ENCODE results near the gene RNASE12.

The RNASE12 gene

DNA sequence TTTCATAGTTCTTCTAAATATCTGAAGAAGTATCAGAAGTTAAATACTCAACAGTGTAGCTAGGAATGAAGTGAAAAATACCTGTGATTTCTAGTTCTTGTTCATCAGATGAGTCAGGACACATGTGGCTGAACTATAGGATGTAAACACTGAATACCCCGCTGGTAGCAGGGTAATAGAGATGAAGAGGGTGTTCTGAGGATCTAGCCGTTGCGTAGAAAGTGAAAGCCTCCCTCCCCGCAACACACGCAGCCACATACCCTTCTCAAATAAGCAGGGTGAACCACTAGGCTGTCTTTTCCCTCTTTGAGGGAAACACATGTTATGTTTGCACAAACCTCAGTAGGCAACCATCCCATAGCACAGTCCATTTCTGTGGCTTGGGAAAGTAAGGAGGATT, 16.4 kb upstream of the RNASE12 start:
- DNase-seq (ENCODE audit: low read depth), result no peak
- H3K4me3 ChIP-seq (ENCODE audit: low read length), result no peak overlapping the region
- TF ChIP-seq, protein P1, sequence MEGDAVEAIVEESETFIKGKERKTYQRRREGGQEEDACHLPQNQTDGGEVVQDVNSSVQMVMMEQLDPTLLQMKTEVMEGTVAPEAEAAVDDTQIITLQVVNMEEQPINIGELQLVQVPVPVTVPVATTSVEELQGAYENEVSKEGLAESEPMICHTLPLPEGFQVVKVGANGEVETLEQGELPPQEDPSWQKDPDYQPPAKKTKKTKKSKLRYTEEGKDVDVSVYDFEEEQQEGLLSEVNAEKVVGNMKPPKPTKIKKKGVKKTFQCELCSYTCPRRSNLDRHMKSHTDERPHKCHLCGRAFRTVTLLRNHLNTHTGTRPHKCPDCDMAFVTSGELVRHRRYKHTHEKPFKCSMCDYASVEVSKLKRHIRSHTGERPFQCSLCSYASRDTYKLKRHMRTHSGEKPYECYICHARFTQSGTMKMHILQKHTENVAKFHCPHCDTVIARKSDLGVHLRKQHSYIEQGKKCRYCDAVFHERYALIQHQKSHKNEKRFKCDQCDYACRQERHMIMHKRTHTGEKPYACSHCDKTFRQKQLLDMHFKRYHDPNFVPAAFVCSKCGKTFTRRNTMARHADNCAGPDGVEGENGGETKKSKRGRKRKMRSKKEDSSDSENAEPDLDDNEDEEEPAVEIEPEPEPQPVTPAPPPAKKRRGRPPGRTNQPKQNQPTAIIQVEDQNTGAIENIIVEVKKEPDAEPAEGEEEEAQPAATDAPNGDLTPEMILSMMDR (IDR thresholded peaks at IDR 0.05; ENCODE audit: insufficient read depth, low read depth, low read length, missing control alignments), result no peak

DNA sequence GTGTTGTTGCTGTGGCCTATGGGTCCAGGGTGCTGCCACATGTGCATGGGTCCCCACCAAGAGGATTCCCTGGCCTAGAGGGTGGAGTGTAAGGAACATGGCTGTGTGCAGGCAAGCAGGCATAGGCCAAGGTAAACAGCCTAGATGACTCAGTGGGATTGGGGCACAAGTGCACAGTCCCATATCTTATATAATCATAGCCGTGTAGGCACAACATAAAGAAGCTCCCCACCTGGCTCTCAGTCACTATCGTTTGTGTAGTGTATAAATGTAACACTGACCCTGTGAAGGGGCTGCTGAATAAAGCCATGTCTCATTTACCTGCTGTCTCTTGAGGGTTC, 15.7 kb upstream of the RNASE12 start:
- H3K4me3 ChIP-seq (ENCODE audit: low read length), result no peak overlapping the region
- peak; percentile 25 for DNase-seq (ENCODE audit: low read depth)
- TF ChIP-seq, protein P1 (IDR thresholded peaks at IDR 0.05; ENCODE audit: insufficient read depth, low read depth, low read length, missing control alignments), result no peak

DNA sequence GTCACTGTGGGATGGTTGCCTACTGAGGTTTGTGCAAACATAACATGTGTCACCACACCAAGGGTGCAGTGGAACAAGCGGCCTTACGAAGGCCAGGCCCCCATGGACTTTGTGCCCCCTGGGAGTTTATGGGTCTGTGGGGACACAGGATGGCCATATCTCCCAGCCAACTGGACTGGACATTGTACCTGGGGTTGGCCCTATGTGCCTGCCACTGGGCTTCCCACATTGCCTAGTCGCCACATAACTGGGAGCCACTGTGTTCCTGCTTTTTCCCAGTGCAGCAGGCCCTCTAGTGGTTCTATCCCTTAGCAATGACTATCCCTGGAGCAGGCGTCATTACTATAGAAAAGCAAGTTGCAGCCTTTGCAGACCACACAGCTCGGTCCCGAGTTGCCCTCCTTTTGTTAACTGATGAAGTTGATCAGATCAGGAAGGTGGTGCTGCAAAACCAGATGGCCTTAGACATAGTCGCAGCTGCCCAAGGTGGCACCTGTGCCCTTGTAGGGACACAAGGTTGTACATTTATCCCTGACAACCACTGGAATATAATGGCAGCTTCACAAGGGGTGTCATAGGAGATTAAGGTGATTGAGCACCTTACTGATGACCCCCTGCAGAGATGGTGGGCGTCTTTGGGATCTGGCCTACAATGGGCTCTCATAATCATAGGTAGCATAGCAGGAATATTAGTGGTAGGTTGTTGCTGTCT, 15.2 kb upstream of the RNASE12 start:
- peak; percentile 69 for DNase-seq (ENCODE audit: low read depth)
- no peak overlapping the region for H3K4me3 ChIP-seq (ENCODE audit: low read length)
- TF ChIP-seq, protein P1 (IDR thresholded peaks at IDR 0.05; ENCODE audit: insufficient read depth, low read depth, low read length, missing control alignments), result peak; percentile 81

DNA sequence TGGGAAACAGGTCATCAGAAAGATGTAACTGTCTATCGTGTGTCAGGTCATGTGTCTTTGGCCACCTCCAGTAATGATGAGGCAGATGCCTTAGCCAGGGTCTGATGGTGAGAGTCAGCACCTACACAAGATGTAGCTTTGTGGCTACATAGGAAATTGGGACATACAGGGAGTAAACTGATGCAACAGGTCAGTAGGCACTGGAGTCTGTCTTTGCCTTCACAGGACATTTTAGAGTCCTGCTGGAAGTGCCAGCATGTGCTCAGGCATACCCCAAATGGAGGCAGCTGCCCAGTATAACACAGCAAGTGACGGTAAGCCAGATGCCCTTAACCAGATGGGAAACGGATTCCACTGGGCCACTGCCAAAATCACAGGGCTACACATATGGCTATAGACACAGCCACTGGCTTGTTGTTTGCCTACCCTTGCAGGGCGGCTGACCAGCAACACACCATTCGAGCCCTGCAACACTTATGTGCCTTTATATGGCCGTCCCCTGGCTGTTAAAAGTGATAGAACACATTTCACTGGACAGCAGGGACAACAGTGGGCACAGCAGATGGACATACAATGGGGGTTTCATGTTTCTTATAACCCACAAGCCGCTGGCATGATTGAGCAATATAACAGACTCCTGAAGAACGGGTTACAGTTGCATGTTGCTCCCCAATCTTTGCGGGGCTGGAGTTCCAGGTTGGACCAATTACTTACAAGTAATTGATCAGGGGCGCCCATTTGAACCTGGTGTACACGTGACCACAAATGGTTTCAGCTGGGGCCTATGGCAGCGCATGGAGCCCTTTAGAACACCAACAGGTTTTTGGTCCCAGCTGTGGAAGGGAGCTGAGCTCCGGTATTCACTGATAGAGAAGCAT, 12.9 kb upstream of the RNASE12 start:
- no peak overlapping the region for H3K4me3 ChIP-seq (ENCODE audit: low read length)
- TF ChIP-seq, protein P1 (IDR thresholded peaks at IDR 0.05; ENCODE audit: insufficient read depth, low read depth, low read length, missing control alignments), result no peak
- DNase-seq (ENCODE audit: low read depth), result no peak

DNA sequence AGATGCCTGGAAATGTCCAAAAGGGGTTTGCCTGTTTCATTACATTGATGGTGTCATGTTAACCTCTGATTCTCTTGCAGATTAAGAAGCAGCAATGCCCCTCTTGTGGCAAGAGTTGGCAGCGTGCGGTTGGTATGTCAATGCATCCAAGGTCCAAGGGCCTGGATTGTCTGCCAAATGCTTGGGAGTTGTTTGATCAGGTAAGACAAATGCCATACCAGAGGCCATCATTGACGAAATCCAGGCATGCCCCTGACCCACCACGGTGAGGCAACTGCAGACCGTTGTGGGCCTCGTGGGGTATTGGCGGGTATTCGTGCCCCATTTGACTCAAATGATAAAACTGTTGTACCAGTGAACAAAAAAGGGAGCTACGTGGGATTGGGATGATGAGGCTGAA, 11.4 kb upstream of the RNASE12 start:
- no peak for DNase-seq (ENCODE audit: low read depth)
- TF ChIP-seq, protein P1 (IDR thresholded peaks at IDR 0.05; ENCODE audit: insufficient read depth, low read depth, low read length, missing control alignments), result no peak
- H3K4me3 ChIP-seq (ENCODE audit: low read length), result no peak overlapping the region

DNA sequence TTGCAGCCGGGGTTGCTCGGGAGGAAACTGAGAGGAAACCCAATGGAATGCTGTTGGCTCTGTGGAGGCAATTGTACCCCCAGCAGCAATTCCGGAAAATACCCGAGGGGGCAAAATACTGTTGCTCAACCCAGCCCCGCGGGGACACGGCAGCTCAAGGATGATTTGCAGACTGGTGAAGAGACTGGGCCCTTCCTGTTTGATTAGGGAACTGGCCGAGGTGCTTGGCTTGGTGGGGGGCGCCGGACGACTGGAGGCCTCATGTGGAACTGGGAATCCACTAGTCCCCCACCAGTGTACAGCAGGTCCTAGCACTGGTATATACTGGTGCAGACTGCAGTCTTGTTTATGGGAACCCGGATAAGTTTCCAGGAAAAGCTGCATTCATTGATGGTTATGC, 10.3 kb upstream of the RNASE12 start:
- TF ChIP-seq, protein P1 (IDR thresholded peaks at IDR 0.05; ENCODE audit: insufficient read depth, low read depth, low read length, missing control alignments), result no peak
- DNase-seq (ENCODE audit: low read depth), result no peak
- H3K4me3 ChIP-seq (ENCODE audit: low read length), result no peak overlapping the region

Measured in epithelial cell of esophagus (primary cell).